Putamen (tissue), 1 donor: Measurements from ENCODE around the gene ZIC3.
"Not testable (repeated sequence)": the region's sequence is repeated elsewhere in the genome, so short reads cannot be mapped to it uniquely, and the experiment has no call there.

ENCODE experiments used
- DNase-seq: peaks from one replicate; pipeline ENCODE4 v3.0.0-alpha.2; 2016; ENCODE audit warnings: low spot score

Gene ZIC3

GRCh38 chrX:137565921-137566745, at the start of gene ZIC3:
Gene ZIC3 (plus strand): TSS chrX:137566127. CDS start chrX:137566692, 565 bp downstream.
- DNase-seq, result peak; percentile 57

- DNase-seq, result no peak
Observed at GRCh38 chrX:137519459-137519858, 46.5 kb upstream of the ZIC3 start.

- no peak for DNase-seq
Observed at GRCh38 chrX:137545711-137546651, 19.9 kb upstream of the ZIC3 start.

GRCh38 chrX:137547291-137547690, 18.6 kb upstream of the ZIC3 start:
- DNase-seq, result no peak

GRCh38 chrX:137548261-137548660, 17.7 kb upstream of the ZIC3 start:
- DNase-seq, result no peak

GRCh38 chrX:137549073-137549472, 16.9 kb upstream of the ZIC3 start:
- no peak for DNase-seq

GRCh38 chrX:137549851-137550664, 15.9 kb upstream of the ZIC3 start:
- no peak for DNase-seq

- DNase-seq, result no peak
Observed at GRCh38 chrX:137550665-137551261, 15.2 kb upstream of the ZIC3 start.

GRCh38 chrX:137552098-137552497, 13.8 kb upstream of the ZIC3 start:
- not testable (repeated sequence) for DNase-seq

GRCh38 chrX:137562096-137562495, 3.8 kb upstream of the ZIC3 start:
- no peak for DNase-seq

GRCh38 chrX:137563681-137564651, 2.0 kb upstream of the ZIC3 start:
- no peak for DNase-seq

- no peak for DNase-seq
Observed at GRCh38 chrX:137565318-137565904, 516 bp upstream of the ZIC3 start.

GRCh38 chrX:137566746-137567679, 1.1 kb downstream of the ZIC3 start:
- DNase-seq, result no peak

GRCh38 chrX:137567682-137568232, 1.8 kb downstream of the ZIC3 start:
- no peak for DNase-seq

GRCh38 chrX:137568741-137569469, 3.0 kb downstream of the ZIC3 start:
- DNase-seq, result no peak

GRCh38 chrX:137569470-137569891, 3.6 kb downstream of the ZIC3 start:
- no peak for DNase-seq

- no peak for DNase-seq
Observed at GRCh38 chrX:137573324-137574101, 7.6 kb downstream of the ZIC3 start.
